Activated gamma-delta T cell (primary cell): Measurements from ENCODE around the gene EDEM1.
"Not testable (repeated sequence)": the region's sequence is repeated elsewhere in the genome, so short reads cannot be mapped to it uniquely, and the experiment has no call there.

Experiments used
- DNase-seq: peaks from one replicate; lab custom pipeline; 2025; lab: John Stamatoyannopoulos, UW
- total RNA-seq, 2 donors: gene quantifications; one replicate each; lab custom pipeline; 2026; lab: John Stamatoyannopoulos, UW

The EDEM1 gene
- total RNA-seq = 258 to 314 reads per million in 2 donors

- DNase-seq = peak; percentile 95
Measured at GRCh38 chr3:5187156-5187919, at the start of gene EDEM1. TSS of gene EDEM1 (plus strand) at chr3:5187707. CDS start at chr3:5187806, 99 bp downstream.

- DNase-seq = no peak
Measured at GRCh38 chr3:5138214-5138981, 49.1 kb upstream of the EDEM1 start.

- no peak for DNase-seq
Measured at GRCh38 chr3:5140230-5140621, 47.3 kb upstream of the EDEM1 start.

GRCh38 chr3:5140839-5141238, 46.7 kb upstream of the EDEM1 start:
- DNase-seq = no peak

- no peak for DNase-seq
Measured at GRCh38 chr3:5141760-5142159, 45.7 kb upstream of the EDEM1 start.

GRCh38 chr3:5143464-5143863, 44.0 kb upstream of the EDEM1 start:
- DNase-seq = no peak

GRCh38 chr3:5144316-5144994, 43.1 kb upstream of the EDEM1 start:
- no peak for DNase-seq

GRCh38 chr3:5145120-5145519, 42.4 kb upstream of the EDEM1 start:
- DNase-seq = no peak

GRCh38 chr3:5147152-5147551, 40.4 kb upstream of the EDEM1 start:
- DNase-seq = not testable (repeated sequence)

GRCh38 chr3:5149306-5149880, 38.1 kb upstream of the EDEM1 start:
- DNase-seq = no peak

GRCh38 chr3:5151586-5151985, 35.9 kb upstream of the EDEM1 start:
- no peak for DNase-seq

GRCh38 chr3:5153074-5153473, 34.4 kb upstream of the EDEM1 start:
- DNase-seq = no peak

GRCh38 chr3:5155241-5155640, 32.3 kb upstream of the EDEM1 start:
- DNase-seq = no peak

GRCh38 chr3:5160321-5160720, 27.2 kb upstream of the EDEM1 start:
- no peak for DNase-seq

GRCh38 chr3:5160940-5161858, 26.3 kb upstream of the EDEM1 start:
- no peak for DNase-seq

GRCh38 chr3:5162102-5162501, 25.4 kb upstream of the EDEM1 start:
- no peak for DNase-seq

GRCh38 chr3:5165698-5166097, 21.8 kb upstream of the EDEM1 start:
- no peak for DNase-seq

- no peak for DNase-seq
Measured at GRCh38 chr3:5166846-5167245, 20.7 kb upstream of the EDEM1 start.

GRCh38 chr3:5168110-5168509, 19.4 kb upstream of the EDEM1 start:
- no peak for DNase-seq

GRCh38 chr3:5169807-5170206, 17.7 kb upstream of the EDEM1 start:
- no peak for DNase-seq

- no peak for DNase-seq
Measured at GRCh38 chr3:5170975-5171374, 16.5 kb upstream of the EDEM1 start.
